GM18873 (cell line): Measurements from ENCODE around the gene HMCN1.
A peak's percentile ranks its signal among the peaks of the same experiment; 100 is the strongest.

ENCODE experiments used
- ATAC-seq: cut with Tn5 transposase; IDR thresholded peaks from one replicate; pipeline ENCODE4 v1.9.1; 2021; ENCODE audit warnings: mild to moderate bottlenecking, moderate library complexity, moderate number of reproducible peaks; ENCODE audit not compliant: unreplicated experiment, low FRiP score

HMCN1 gene

DNA sequence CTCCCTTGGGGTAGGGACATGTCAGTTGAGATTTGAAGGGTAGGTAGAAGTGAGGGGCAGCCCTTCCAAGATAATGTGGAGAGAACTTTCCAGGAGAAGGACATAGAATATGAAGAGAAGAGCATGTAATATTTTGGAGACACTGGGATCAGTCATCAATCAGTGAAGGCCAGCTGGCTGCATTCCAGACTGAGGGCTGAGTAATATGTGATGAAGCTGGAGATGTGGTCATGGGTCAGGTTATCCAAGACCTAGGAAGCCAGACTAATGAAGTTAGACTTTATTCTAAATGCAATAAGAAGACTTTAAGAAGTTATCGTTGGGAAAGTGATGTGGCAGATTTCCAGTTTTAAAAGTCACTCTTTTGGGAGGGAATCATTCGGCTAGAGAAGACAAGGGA, 262.0 kb downstream of the HMCN1 start:
- ATAC-seq: no peak

DNA sequence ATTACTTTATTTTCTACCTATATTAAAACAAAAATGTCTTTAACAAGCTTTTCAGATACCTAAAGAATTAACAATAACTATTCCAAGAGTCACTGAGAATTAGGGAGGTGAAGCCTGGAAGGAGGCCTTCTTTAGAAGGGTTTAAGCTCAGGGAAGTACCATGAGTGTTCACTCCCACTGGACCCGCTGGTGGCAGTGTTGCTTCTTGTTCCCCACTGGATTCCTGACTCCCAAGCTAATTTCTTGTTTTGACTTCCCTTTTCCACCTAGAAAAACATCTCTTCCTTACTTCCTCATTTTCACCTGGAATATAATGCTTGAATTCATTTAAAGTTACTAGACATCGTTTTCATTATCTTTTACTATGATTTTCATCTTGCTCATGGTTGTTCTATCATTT, 264.2 kb downstream of the HMCN1 start:
- ATAC-seq: no peak

DNA sequence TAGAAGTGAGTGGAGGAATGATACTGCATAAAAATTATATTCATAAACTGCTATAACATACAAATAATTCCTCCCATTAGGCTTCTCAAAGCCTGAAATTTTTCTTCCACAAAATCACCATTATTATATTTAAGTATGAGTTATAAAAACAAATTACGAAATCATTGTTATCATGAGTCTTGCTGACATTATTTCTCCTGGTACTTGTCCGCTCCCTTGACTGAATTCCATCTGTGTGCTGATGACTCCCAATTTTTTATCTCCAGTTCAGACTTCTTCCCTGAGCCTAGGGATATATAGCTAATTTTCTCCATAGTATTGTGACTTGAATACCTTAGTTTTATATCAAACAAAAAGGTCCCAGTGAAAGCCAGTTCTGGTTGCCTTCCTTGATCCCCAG, 268.2 kb downstream of the HMCN1 start:
- ATAC-seq: no peak

DNA sequence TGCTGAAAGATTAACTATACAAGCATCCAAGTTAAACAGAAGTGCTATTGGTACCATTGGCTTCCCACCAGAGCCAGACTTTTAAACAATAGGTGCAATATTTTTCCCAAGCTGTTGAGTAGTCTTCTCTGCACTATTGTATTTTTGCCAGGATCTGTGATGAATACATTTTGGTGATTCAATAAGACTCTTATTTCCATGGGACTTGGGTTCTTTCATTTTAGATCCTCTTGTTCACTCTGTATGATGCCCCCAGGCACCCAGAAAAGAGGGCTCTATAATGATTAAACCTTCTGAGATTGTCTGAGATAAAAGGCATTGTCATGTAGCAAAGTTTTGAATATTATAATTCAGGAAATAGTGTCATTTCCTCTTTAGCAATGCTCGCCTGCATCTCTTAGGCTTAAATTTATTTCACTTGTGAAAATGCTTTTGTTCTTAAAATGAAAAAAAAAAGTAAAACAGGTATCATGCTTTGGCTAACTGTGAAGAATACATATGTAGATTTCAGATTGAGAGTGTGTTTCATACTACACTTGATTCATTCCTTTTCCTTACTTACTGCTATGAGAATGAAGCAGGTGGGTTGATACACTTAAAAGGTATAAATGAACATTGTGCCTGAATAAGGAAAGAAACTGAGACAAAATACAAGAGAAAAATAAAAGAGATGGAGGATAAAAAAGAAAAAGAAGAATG, 275.0 kb downstream of the HMCN1 start:
- no peak for ATAC-seq

DNA sequence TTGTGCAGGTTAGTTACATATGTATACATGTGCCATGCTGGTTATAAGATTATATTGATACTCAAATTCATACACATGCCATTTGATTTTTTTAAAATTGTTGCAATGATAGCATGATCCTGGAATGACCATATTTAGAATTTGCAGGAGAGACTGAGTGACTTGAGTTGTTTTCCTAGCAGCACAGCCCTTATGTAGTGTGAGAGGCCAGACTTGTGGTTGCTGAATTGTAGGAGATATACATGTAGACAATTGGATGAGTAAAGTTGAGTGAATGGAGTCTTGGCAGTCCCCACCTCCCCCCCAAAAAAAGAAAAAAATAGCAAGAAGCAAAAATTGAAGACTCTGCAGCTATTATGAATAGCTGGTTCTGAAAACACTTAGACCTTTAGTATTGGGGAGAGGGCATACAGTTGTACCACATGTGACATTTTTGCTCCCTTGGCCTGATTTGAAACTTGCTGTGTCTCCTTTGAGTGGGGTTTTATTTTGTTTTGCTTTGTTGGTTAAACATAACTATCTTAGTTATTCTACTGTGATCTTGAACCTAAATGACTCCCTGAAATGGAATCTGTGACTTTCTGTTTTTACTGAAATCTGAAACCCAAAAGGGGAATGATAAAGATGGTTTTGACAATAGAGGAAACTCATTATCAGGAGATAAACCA, 280.3 kb downstream of the HMCN1 start:
- ATAC-seq: no peak

DNA sequence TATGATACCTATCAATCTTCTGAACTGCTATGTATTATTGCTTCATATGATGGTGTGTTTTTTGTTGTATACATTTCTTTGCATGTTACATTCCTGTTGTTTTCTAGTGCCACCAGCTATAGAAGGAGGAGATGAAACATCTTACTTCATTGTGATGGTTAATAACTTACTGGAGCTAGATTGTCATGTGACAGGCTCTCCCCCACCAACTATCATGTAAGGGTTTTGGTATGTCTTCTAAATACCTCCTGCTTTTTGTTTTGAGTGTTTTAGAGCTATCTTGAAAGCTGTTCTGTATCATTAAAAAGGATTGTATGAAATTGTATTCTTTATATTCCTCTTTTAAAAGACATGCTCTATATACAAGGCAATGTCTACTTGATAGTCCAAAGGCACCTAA, 282.7 kb downstream of the HMCN1 start:
- no peak for ATAC-seq

DNA sequence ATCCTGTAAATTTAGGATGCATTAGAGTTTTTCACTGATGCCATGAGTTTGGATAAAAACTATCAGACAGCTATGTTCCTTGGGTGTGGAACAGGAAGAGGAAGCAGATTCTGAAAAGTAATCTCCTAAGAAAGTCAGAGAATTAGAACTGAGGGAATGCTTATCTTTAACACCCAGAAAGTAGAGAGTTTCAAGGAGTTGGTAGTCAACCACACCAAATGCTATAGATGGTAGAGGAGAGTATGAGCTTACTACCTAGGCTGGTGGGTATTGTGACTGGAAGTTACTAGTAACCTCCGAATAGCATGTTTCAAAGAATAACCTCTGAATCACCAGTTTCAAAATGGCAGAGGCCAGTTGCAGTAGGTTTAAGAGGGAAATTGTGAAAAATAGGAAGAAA, 288.0 kb downstream of the HMCN1 start:
- ATAC-seq: no peak

DNA sequence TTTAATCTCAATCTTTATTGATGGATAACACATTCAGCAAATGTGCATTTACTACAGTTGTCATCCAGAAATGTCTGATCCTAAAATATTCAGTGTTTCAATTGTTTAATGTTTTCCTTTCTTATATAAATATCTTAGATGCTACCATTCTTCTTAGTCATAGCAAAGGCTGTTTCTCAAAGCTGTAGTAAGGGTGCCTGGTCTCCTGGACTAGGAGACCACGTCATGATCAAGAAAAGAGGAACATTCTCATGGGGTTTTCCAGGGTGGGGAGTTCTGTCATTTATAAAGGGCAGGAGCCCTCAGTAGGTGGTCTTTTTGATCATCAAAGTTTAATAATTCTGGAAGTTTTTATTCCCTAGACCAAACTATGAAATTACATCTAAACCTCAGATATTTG, 292.8 kb downstream of the HMCN1 start:
- no peak for ATAC-seq

DNA sequence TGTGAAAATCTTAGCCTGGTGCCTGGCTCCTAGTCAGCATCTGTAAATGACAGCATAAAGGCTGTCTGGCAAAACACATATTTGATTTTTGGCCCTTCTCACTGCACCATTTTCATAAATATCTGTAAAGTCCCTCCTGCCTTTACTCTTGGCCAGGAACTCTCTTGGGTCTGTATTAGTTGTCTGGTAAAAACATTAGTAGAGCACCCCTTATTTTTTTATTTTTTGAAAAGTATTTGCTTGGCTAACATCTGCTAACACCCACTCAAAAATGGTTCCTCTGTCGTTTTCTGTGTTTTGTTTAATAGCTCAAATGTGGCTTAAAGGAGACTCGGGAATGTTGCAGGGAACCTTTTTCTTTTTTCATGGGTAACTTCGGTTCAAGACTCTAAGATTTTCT, 293.4 kb downstream of the HMCN1 start:
- ATAC-seq: no peak

DNA sequence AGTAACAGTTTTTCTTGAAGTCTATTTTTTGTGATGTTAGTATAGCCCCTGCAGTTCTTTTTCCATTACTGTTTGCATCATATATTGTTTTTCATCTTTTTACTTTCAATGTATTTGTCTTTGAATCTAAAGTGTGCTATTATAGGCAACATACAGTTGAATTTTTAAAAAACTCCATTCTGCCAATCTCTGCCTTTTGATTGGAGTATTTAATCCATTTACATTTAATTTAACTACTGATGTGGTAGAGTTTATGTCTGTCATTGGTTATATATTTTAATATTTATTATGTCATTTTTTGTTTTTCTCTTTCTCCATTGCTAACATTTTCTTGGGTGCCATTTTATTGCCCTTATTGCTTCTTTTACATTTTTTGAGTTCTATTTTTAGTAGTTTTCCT, 296.3 kb downstream of the HMCN1 start:
- no peak for ATAC-seq

DNA sequence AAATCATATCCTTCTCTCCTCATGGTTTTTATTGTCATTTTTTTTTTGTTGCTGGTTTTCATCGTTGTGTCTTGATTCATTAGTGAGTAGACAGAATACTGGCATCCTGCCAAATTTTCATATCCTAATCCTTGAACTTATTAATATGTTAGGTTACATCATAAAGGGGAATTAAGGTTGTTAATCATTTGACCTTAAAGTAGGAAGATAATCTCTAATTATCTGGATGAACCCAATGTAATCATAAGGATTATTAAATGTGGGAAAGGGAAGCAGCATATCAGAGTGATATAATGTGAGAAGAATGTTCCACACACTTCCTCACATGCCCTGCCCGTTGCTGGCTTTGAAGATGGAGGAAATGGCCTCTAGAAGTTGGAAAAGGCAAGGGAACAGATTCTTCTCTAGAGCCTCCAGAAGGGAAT, 299.7 kb downstream of the HMCN1 start:
- no peak for ATAC-seq

DNA sequence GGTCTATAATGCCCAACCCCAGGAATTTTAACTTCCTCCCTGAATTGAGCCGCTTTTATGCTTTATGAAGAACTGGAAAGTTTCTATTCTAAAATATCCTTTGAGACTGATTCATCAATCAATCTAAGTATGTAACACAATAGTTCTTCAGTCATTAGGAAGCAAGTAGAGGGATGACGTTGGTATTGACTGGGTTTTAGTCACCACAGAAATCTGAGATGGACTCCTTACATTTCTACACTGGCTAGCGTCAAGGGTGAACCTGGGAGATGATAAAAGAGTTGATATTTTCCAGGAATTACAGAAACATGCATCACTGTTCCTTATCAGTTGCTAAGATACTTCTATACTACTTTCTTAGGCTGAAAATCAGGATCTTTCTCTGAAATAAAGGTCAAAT, 308.0 kb downstream of the HMCN1 start:
- ATAC-seq: no peak

DNA sequence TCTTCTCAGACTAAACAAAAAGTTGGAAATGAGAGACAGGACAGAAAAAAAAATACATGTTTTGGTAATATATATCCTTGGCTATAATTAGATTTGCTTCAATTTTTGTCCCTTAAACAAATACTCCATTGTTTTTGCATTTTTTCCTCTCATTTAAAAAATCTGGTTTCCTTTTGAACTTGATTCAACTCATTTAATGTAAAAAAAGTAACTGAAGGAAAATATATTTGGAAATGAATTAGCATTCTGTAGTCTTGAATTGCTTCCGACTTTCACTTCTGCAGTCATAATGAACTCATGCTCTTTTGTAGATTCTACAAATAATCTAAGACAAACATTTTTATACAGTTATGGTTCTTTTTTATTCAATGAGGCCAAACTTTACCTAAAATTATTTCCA, 309.1 kb downstream of the HMCN1 start:
- no peak for ATAC-seq

DNA sequence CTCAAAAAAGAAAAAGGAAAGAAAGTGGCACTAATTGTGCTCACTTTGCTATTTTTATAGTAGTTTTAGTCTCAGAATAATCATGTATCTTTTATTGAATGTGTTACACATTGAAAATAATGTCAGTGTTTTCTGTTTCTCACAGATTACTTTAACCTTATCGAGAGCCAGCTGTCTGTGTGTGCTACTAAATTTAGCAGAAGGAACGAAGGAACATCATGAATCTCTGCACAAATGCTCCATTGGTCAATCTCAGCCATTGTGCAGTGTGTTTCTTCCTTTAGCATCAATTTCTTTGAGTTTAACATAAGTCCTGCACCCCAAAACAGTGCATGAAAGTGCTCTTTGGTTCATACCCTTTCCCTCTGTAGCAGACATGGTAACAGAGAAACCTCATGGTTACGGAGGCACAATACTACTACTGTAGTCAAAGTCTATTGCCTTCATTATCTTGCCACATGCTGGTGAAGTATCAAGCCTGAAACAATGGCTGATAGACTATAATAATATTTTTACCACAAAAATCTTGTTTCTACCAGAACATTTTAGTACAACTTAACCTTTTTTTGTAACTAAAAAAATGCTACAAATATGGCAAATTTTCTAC, 310.0 kb downstream of the HMCN1 start:
- no peak for ATAC-seq

DNA sequence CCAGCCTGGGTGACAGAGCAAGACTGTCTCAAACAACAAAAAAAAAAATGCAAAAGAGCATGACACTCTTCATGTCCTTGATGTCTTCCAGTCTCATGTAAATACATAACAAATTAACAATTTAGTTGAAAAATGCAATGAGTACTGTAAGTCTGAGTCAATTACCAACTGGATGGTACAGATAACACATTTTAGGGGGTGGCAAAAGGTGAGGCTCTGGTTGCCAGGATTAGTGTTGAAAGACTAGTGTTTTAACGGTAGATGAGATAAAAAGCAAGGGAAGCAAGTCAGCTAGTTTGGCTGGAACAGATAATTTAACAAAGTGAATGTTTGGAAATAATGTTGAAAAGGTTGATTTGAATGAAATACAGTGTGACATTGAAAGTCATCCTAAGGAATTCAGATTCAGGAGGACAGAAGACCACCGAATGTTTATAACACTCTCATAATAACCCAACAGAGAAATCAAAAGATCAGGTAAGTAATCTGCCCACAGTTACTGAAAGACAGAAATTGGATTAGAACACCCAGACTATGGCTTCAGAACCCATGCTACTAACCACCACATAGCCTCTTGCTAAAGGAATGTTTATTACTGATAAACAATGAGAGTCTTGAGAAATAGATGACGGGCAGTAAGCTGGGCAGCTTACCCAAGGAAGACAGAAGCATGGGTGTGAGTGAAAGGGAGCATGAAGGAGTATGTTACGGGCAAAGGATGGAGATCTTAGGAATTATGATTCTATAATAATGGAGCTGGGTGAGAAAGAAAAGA, 312.4 kb downstream of the HMCN1 start:
- no peak for ATAC-seq

DNA sequence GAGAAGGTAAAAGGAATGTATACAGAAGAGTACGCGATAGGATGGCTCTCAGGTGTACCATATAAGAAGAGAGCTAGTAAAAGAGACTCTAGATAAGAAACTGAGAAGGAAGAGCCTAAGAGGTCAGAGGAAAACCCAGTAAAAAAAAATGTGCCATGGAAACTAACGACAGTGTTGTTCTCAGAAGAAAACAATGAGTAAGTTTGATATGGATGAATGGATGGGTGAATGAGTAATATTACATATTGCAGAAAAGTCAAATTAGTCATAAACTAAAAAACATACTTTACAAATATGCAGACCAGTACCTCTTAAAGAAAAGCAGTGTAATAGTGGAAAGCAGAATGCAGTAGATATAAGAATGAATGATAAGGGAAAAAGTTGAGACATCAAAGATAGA, 316.2 kb downstream of the HMCN1 start:
- no peak for ATAC-seq

DNA sequence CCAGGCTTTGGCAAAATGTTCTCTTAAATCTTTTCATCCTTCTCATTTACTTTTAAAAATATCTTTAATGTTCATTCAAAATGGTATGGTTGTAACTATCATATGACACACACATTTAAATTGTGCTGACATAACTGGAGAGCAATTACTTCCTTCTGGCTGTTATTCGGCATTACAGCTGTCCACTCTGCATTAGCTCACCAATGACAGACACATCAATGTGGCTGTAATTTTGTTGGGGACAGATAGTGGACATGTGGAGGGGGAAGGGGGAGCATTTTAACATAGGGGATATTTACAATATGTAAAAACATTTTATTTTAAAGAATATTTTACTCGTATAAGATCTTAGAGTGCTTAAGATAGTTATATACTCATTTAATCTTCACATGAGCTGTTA, 319.8 kb downstream of the HMCN1 start:
- no peak for ATAC-seq

DNA sequence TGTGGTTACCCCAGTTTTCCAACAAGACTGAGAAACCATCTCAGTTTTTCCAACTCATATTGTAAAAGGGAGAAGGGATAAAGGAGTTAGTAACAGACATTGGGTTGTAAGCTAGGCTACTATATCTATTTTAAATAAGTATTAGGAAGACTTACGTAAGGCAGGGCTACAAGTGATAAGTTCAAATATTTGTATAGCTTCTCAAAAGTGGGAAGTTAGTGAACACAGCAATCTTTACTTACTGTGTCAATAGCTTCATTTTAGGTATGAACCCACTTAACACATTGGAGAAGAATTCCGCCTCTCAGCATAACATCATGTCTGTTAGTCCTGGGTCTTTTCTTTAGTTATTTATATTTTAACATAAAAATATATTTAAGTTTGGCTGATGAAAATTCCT, 320.7 kb downstream of the HMCN1 start:
- no peak for ATAC-seq

DNA sequence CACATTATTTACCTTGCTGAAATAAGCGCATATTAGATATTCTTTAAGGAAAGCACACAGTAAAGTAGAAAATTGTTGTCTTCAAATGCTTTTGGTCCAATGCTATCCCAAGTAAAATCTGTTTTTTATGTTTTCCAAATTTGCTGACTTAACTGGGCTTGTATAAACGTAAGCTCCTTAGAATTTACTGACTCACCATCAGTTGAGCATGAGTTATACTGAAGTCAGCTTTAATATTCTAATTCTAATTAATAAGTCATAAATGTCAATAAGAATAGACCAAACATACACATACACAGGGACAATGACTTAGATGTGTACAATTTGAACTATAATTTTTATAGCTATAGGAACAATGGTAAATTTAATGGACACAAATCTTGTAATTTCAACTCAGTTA, 321.7 kb downstream of the HMCN1 start:
- ATAC-seq: no peak

DNA sequence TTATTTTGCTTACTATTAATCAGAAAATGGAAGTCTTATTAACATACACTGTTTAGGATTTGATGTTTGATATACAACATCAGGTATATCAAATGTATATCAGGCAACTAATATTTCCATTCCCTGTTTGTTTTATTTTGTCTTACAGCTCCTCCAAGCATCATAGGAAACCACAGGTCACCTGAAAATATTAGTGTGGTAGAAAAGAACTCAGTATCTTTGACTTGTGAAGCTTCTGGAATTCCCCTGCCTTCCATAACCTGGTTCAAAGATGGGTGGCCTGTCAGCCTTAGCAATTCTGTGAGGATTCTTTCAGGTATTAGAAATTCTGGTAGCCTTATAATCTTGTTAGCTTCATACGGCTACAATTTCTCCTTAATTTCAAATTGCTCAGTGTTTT, 322.9 kb downstream of the HMCN1 start:
- ATAC-seq: no peak

DNA sequence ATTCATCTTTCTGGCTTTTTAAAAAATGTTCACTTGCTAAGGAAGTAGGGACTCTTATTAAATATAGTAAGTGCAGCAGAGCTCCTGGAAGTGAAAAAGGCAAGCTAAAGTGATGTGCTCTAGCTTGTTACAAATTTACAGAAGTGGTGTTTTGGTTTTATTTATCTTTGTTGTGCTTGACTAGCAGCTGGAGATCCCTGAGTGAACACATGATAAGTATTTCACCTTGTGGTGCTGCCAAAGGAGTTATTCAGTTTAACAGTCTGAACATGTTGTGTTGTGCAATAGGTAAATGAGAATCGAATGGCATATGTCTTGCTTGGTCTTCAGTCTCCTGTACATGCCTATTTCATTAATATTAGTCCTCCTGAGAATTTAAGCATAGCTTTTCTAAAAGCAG, 325.1 kb downstream of the HMCN1 start:
- peak; percentile 60 for ATAC-seq
